ENCODE results near the gene POLR3H.

POLR3H gene

GRCh38 chr22:41512421-41513194, 31.7 kb downstream of the POLR3H start:
- DNase-seq, result no peak

- DNase-seq, result no peak
Observed at GRCh38 chr22:41511521-41511968, 32.7 kb downstream of the POLR3H start.

GRCh38 chr22:41508770-41509170, 35.5 kb downstream of the POLR3H start:
- no peak for DNase-seq

- DNase-seq, result no peak
Observed at GRCh38 chr22:41507330-41508063, 36.8 kb downstream of the POLR3H start.

GRCh38 chr22:41505511-41506220, 38.6 kb downstream of the POLR3H start:
- DNase-seq, result no peak

GRCh38 chr22:41504816-41505215, 39.5 kb downstream of the POLR3H start:
- DNase-seq, result no peak

GRCh38 chr22:41504397-41504796, 39.9 kb downstream of the POLR3H start:
- DNase-seq, result no peak

GRCh38 chr22:41501209-41501608, 43.1 kb downstream of the POLR3H start:
- DNase-seq, result no peak

GRCh38 chr22:41500303-41500702, 44.0 kb downstream of the POLR3H start:
- no peak for DNase-seq

GRCh38 chr22:41499624-41500280, 44.5 kb downstream of the POLR3H start:
- no peak for DNase-seq

- DNase-seq, result no peak
Observed at GRCh38 chr22:41498303-41498835, 45.9 kb downstream of the POLR3H start.

GRCh38 chr22:41491374-41492100, 52.7 kb downstream of the POLR3H start:
- DNase-seq, result no peak

GRCh38 chr22:41488596-41489385, 55.5 kb downstream of the POLR3H start:
- no peak for DNase-seq

- no peak for DNase-seq
Observed at GRCh38 chr22:41488076-41488475, 56.2 kb downstream of the POLR3H start.

- no peak for DNase-seq
Observed at GRCh38 chr22:41487037-41487935, 57.0 kb downstream of the POLR3H start.

GRCh38 chr22:41485033-41485432, 59.2 kb downstream of the POLR3H start:
- no peak for DNase-seq

- no peak for DNase-seq
Observed at GRCh38 chr22:41482319-41482935, 61.8 kb downstream of the POLR3H start.

GRCh38 chr22:41481925-41482318, 62.3 kb downstream of the POLR3H start:
- no peak for DNase-seq

- DNase-seq, result no peak
Observed at GRCh38 chr22:41481131-41481830, 63.0 kb downstream of the POLR3H start.
